K562 (cell line): Measurements from ENCODE around the gene DIPK1B. TPM values are rescaled to one million over a fixed set of nuclear protein-coding genes. Genes with fewer than 3 reads are reported as not detected.

Experiments
- ATAC-seq: fragments of 200-7000 bp; cut with Tn5 transposase; 3 replicates; pipeline ENCODE4 v1.9.1; 2020; ENCODE audit warnings: moderate library complexity
- BruUV-seq: library from RNA; stranded (reverse); fragments of 400-500 nt; replicated peaks from 2 replicates; lab custom pipeline; 2021; lab: Mats Ljungman, UMichigan
- CTCF ChIA-PET: fragments of 300-600 bp; formaldehyde crosslinking; extraction: SDS; loops from one replicate; lab custom pipeline; 2021; ENCODE audit warnings: low intra/inter-chr PET ratio; lab: Yijun Ruan, JAX
- POLR2A ChIA-PET: fragments of 300-600, 350-650 bp; sonication (Branson Sonifier 250); formaldehyde crosslinking; extraction: SDS; loops from one replicate; lab custom pipeline; 2021; ENCODE audit warnings: antibody characterized with exemption, inconsistent platforms; lab: Yijun Ruan, JAX
- DNase-seq, 4 experiments: peaks; one replicate each; pipeline versions ENCODE4 v3.0.0 to v3.0.0-alpha.2; 2011 to 2018; ENCODE audit warnings: low spot score in 3 of 4, mixed read lengths in 3 of 4; ENCODE audit errors: extremely low read depth in 1 of 4
- FAIRE-seq: peaks from 2 replicates; lab custom pipeline; 2011; peaks lifted over from hg19 to GRCh38; lab: Jason Lieb, UNC
- H2AFZ ChIP-seq: 2 replicates; pipeline ENCODE4 v1.6.0; 2011; ENCODE audit warnings: low read depth, low read length, control low read depth, inconsistent platforms
- H3K27ac ChIP-seq: fragments of 200-600 bp; 3 replicates; pipeline ENCODE4 v1.8.0; 2011; ENCODE audit warnings: low read depth, mild to moderate bottlenecking, control low read depth, inconsistent platforms, low read length, moderate library complexity, mixed read lengths; ENCODE audit errors: extremely low read depth
- H3K27me3 ChIP-seq, 2 experiments: fragments of 300-600 bp in 1 of 2; 2 replicates in 1 of 2; 3 replicates in 1 of 2; pipeline versions ENCODE4 v1.6.0 to v1.8.0; 2011; ENCODE audit warnings: inconsistent platforms in 2 of 2, low read length in 2 of 2, mild to moderate bottlenecking in 1 of 2, mixed read lengths in 1 of 2, moderate library complexity in 1 of 2; ENCODE audit not compliant: control insufficient read depth in 2 of 2, insufficient read depth in 2 of 2
- H3K36me3 ChIP-seq: fragments of 300-600 bp; 3 replicates; pipeline ENCODE4 v1.8.0; 2011; ENCODE audit warnings: mild to moderate bottlenecking, low read length, inconsistent platforms; ENCODE audit not compliant: control insufficient read depth, insufficient read depth
- H3K4me1 ChIP-seq, 2 experiments: fragments of 200-600 bp in 1 of 2; replicated peaks in 1 of 2; 2 replicates in 1 of 2; 3 replicates in 1 of 2; pipeline versions ENCODE4 v1.5.1 to v1.8.0; 2011; ENCODE audit warnings: inconsistent platforms in 2 of 2, low read length in 2 of 2, mild to moderate bottlenecking in 1 of 2, mixed read lengths in 1 of 2, moderate library complexity in 1 of 2; ENCODE audit not compliant: control insufficient read depth in 2 of 2, insufficient read depth in 2 of 2
- H3K4me2 ChIP-seq: 2 replicates; pipeline ENCODE4 v1.6.1; 2011; ENCODE audit warnings: low read length, control low read depth, inconsistent platforms, mixed read lengths; ENCODE audit not compliant: insufficient read depth
- H3K4me3 ChIP-seq: fragments of 200-600 bp; sonication (generic), shearing (Covaris generic); 2 replicates; pipeline ENCODE4 v1.5.1; 2016; ENCODE audit warnings: control low read depth, inconsistent platforms
- H3K79me2 ChIP-seq: fragments of 200-600 bp; 3 replicates; pipeline ENCODE4 v1.8.0; 2011; ENCODE audit warnings: low read length, inconsistent platforms; ENCODE audit not compliant: control insufficient read depth, insufficient read depth
- H3K9ac ChIP-seq, 2 experiments: 2 replicates each; pipeline versions ENCODE4 v1.6.0 to v1.6.1; 2011; ENCODE audit warnings: low read depth in 2 of 2, low read length in 2 of 2, control low read depth in 1 of 2, inconsistent platforms in 1 of 2, mild to moderate bottlenecking in 1 of 2, mixed read lengths in 1 of 2; ENCODE audit not compliant: insufficient read depth in 1 of 2
- H3K9me1 ChIP-seq: one replicate; pipeline ENCODE4 v1.6.0; 2011; ENCODE audit warnings: inconsistent platforms, mild to moderate bottlenecking, low read length, moderate library complexity; ENCODE audit not compliant: control insufficient read depth, insufficient read depth
- H3K9me3 ChIP-seq: replicated peaks from 2 replicates; pipeline ENCODE4 v1.5.1; 2011; ENCODE audit warnings: low read depth, low read length, inconsistent platforms; ENCODE audit not compliant: control insufficient read depth, insufficient read depth
- H4K20me1 ChIP-seq: replicated peaks from 2 replicates; pipeline ENCODE4 v1.6.1; 2011; ENCODE audit warnings: low read length, inconsistent platforms, mixed read lengths; ENCODE audit not compliant: control insufficient read depth, insufficient read depth
- CREB1 ChIP-seq, 2 experiments: sonication (generic) in 1 of 2; formaldehyde crosslinking in 1 of 2; IDR thresholded peaks; 2 replicates each; pipeline versions ENCODE4 v1.6.1 to v1.8.0; 2012 to 2022; ENCODE audit warnings: inconsistent platforms in 1 of 2, mild to moderate bottlenecking in 1 of 2, missing genetic modification reagents in 1 of 2, moderate library complexity in 1 of 2
- EWSR1 ChIP-seq: fragments of 450-650 bp; IDR thresholded peaks from 2 replicates; pipeline ENCODE4 v1.6.1; 2018; ENCODE audit warnings: borderline replicate concordance, mild to moderate bottlenecking, low read depth, moderate library complexity; ENCODE audit not compliant: partially characterized antibody
- HMG20B ChIP-seq: fragments of 250-450 bp; sonication (Bioruptor Pico); IDR thresholded peaks from 2 replicates; pipeline ENCODE4 v1.5.0; 2021; ENCODE audit warnings: mild to moderate bottlenecking
- KDM2B ChIP-seq: fragments of 250-450 bp; sonication (Bioruptor Pico); IDR thresholded peaks from 2 replicates; pipeline ENCODE4 v1.8.0; 2021; ENCODE audit warnings: mild to moderate bottlenecking, moderate library complexity
- KDM5B ChIP-seq: fragments of 200-600 bp; sonication (generic); IDR thresholded peaks from 2 replicates; pipeline ENCODE4 v1.6.1; 2012; ENCODE audit warnings: low read depth, mild to moderate bottlenecking, moderate library complexity, low read length, control low read depth, inconsistent platforms; ENCODE audit not compliant: insufficient replicate concordance
- PYGO2 ChIP-seq: fragments of 450-650 bp; IDR thresholded peaks from 2 replicates; pipeline ENCODE4 v1.6.1; 2016; ENCODE audit warnings: mild to moderate bottlenecking, missing genetic modification characterization, moderate library complexity, missing compliant biosample characterization
- SPI1 ChIP-seq: IDR thresholded peaks from 2 replicates; pipeline ENCODE4 v1.6.1; 2011; ENCODE audit warnings: low read depth, low read length, control low read depth, borderline replicate concordance
- ZBTB33 ChIP-seq: sonication (generic); formaldehyde crosslinking; IDR thresholded peaks from 2 replicates; pipeline ENCODE4 v1.8.1; 2023; ENCODE audit warnings: mild to moderate bottlenecking, missing genetic modification reagents
- ZBTB7A ChIP-seq: IDR thresholded peaks from 2 replicates; pipeline ENCODE4 v1.6.1; 2011; ENCODE audit warnings: low read depth, mild to moderate bottlenecking, low read length, moderate library complexity, borderline replicate concordance; ENCODE audit not compliant: control insufficient read depth
- ZFPM2 ChIP-seq: fragments of 250-450 bp; sonication (Bioruptor Pico); IDR thresholded peaks from 2 replicates; pipeline ENCODE4 v1.5.1; 2022; ENCODE audit warnings: mild to moderate bottlenecking
- ZNF224 ChIP-seq: sonication (generic); formaldehyde crosslinking; IDR thresholded peaks from 2 replicates; pipeline ENCODE4 v1.8.0; 2022; ENCODE audit warnings: mild to moderate bottlenecking, missing genetic modification reagents
- WGBS: fragments of 100-300 bp; shearing (Covaris generic); methylation state at CpG from one replicate; pipeline ENCODE4 v1.1.6; 2016; ENCODE audit warnings: low coverage, mixed read lengths; ENCODE audit not compliant: insufficient coverage; ENCODE audit errors: missing lambda C conversion rate; 5-methylcytosine and 5-hydroxymethylcytosine counted together
- in situ Hi-C: fragments of 300-500 bp; cut with MboI; formaldehyde crosslinking; loops from 4 replicates; pipeline ENCODE4 v1.15.0; 2018; ENCODE audit warnings: inconsistent platforms, mixed read lengths
- intact Hi-C: fragments of 100-400 bp; cut with micrococcal nuclease; formaldehyde crosslinking; loops from 2 replicates; pipeline ENCODE4 v1.14.2; 2022
- polyA plus RNA-seq, 8 experiments: library from polyadenylated mRNA; depleted of rRNA in 4 of 8; stranded (reverse) in 5 of 8; unstranded in 3 of 8; fragments of >200 nt; fragmentation: Nextera tagmentation in 2 of 8; fragmentation: Illumina TruSeq in 1 of 8; extraction: Ambion mirVana in 2 of 8; extraction: Trizol in 1 of 8; gene quantifications; 2 replicates each; pipeline versions ENCODE4 v1.2.1 to v1.2.3, GENCODE V29; 2011 to 2014; ENCODE audit warnings: inconsistent platforms in 1 of 8, missing spikeins in 1 of 8
- total RNA-seq, 7 experiments: library from RNA; depleted of rRNA in 6 of 7; stranded (reverse); fragments of >200 nt in 6 of 7; fragmentation: Illumina TruSeq in 2 of 7; extraction: Trizol in 2 of 7; gene quantifications; 2 replicates each; pipeline versions ENCODE4 v1.2.1 to v1.2.3, GENCODE V29; 2011 to 2021; ENCODE audit warnings: low replicate concordance in 1 of 7

DIPK1B gene
- total and polyA plus RNA-seq, 9 of the 15 experiments (the other 6 are each of a cell fraction or from before 2014, with no cell fraction given), result 0.08 to 22.3 (median 5.9) TPM

GRCh38 chr9:136685790-136686533 is 26.4 kb upstream of the DIPK1B start (continued):
- peak; percentile 21; the same call in 1 of the 2 replicates for TF ChIP-seq ZBTB7A

- WGBS, result 2% methylated on average over 8 of the region's 20 CpGs
- Histone ChIP-seq H3K4me2 (peak overlapping the region; percentile 76), H4K20me1 (peaks cover 6% of the 10 kb centered on the region; the same call in 1 of the 2 replicates), H3K9me1 (peaks cover 6% of the 10 kb centered on the region), H3K4me1 (peaks cover 6 to 83% of the 10 kb centered on the region in 2 experiments; a peak in 4 of 5 replicates), H3K36me3 (peaks cover 20% of the 10 kb centered on the region; the same call in 1 of the 3 replicates), H2AFZ (no peak overlapping the region), H3K9me3 (no peaks in the 10 kb centered on the region), H3K4me3 (peak overlapping the region; percentile 81), H3K27ac (peak overlapping the region; percentile 95), H3K79me2 (peaks cover 51% of the 10 kb centered on the region), H3K27me3 (no peaks in the 10 kb centered on the region), H3K9ac (peak overlapping the region; percentile 82 to 98)
- ATAC-seq (peak; percentile 4), FAIRE-seq (no peak), DNase-seq (no peak)
- in situ Hi-C loops, result no loop called here
- POLR2A ChIA-PET, result interaction anchor here (0.6 to 2.1 kb wide), 6 partner anchors 10 to 363 kb away, joined by 3 to 7 read pairs (median 4); no protein-coding TSS in a partner anchor
- no TSS peak for BruUV-seq
- no peak for TF ChIP-seq CREB1 (IDR thresholded peaks at IDR 0.05)
- TF ChIP-seq CREB1 (CRISPR knock-in tag; IDR thresholded peaks at IDR 0.05), result 0 out of 2 replicates have a peak, but pooled peaks have one; percentile 5
- TF ChIP-seq KDM5B, result peak; percentile 34
- TF ChIP-seq ZBTB33 (CRISPR knock-in tag), result no peak
- no peak for TF ChIP-seq ZFPM2 (CRISPR knock-in tag)
- no peak for TF ChIP-seq EWSR1
- TF ChIP-seq HMG20B (CRISPR knock-in tag), result no peak
- TF ChIP-seq SPI1, result 0 out of 2 replicates have a peak, but pooled peaks have one; percentile 11
- no peak for TF ChIP-seq ZNF224 (CRISPR knock-in tag)
- no peak for TF ChIP-seq PYGO2 (tag)
- TF ChIP-seq KDM2B, result no peak
- intact Hi-C loops, result no loop called here
- CTCF ChIA-PET, result no interaction called here
Measured at GRCh38 chr9:136686534-136686793, 25.9 kb upstream of the DIPK1B start.
